Osteocyte (in vitro differentiated cells): ENCODE data around the gene RAMACL. TPM values are rescaled to one million over a fixed set of nuclear protein-coding genes. Genes with fewer than 3 reads are reported as not detected.
"Not testable (repeated sequence)": the region's sequence is repeated elsewhere in the genome, so short reads cannot be mapped to it uniquely, and the experiment has no call there.

Experiments
- DNase-seq: peaks from one replicate; pipeline ENCODE4 v3.0.0; 2021; ENCODE audit warnings: mixed read lengths; ENCODE audit not compliant: unreplicated experiment; ENCODE audit errors: extremely low spot score
- H3K27ac Mint-ChIP-seq: one replicate; pipeline ENCODE4 v1.8.0; 2021; ENCODE audit warnings: mild to moderate bottlenecking, mixed read lengths; ENCODE audit not compliant: unreplicated experiment
- H3K27me3 Mint-ChIP-seq: one replicate; pipeline ENCODE4 v1.8.0; 2021; ENCODE audit warnings: mixed read lengths; ENCODE audit not compliant: unreplicated experiment
- H3K36me3 Mint-ChIP-seq: one replicate; pipeline ENCODE4 v1.8.0; 2021; ENCODE audit warnings: mixed read lengths; ENCODE audit not compliant: unreplicated experiment
- H3K4me1 Mint-ChIP-seq: one replicate; pipeline ENCODE4 v1.8.0; 2021; ENCODE audit warnings: mixed read lengths; ENCODE audit not compliant: unreplicated experiment
- H3K4me3 Mint-ChIP-seq: one replicate; pipeline ENCODE4 v1.8.0; 2021; ENCODE audit warnings: mild to moderate bottlenecking, moderate library complexity, mixed read lengths; ENCODE audit not compliant: unreplicated experiment
- H3K9me3 Mint-ChIP-seq: one replicate; pipeline ENCODE4 v1.8.0; 2021; ENCODE audit warnings: mixed read lengths; ENCODE audit not compliant: unreplicated experiment
- long read RNA-seq: library from polyadenylated mRNA; unstranded; transcript quantifications from one replicate; pipeline ENCODE4 v2.0.0, GENCODE V29; 2021
- total RNA-seq: library from RNA; stranded (reverse); gene quantifications from 2 replicates; pipeline ENCODE4 v1.2.1, GENCODE V29; 2021
- TF ChIP-seq, protein P1 (sequence below): fragments of 200-600 bp; sonication (generic); IDR thresholded peaks from 2 replicates; pipeline ENCODE4 v1.5.0; 2021; ENCODE audit warnings: antibody characterized with exemption, mild to moderate bottlenecking, moderate library complexity

The RAMACL gene
- 2.5 and 3.6 TPM in 2 replicates for total RNA-seq
- long read RNA-seq: 0 reads

- peak; percentile 54 for DNase-seq
- TF ChIP-seq, protein P1, sequence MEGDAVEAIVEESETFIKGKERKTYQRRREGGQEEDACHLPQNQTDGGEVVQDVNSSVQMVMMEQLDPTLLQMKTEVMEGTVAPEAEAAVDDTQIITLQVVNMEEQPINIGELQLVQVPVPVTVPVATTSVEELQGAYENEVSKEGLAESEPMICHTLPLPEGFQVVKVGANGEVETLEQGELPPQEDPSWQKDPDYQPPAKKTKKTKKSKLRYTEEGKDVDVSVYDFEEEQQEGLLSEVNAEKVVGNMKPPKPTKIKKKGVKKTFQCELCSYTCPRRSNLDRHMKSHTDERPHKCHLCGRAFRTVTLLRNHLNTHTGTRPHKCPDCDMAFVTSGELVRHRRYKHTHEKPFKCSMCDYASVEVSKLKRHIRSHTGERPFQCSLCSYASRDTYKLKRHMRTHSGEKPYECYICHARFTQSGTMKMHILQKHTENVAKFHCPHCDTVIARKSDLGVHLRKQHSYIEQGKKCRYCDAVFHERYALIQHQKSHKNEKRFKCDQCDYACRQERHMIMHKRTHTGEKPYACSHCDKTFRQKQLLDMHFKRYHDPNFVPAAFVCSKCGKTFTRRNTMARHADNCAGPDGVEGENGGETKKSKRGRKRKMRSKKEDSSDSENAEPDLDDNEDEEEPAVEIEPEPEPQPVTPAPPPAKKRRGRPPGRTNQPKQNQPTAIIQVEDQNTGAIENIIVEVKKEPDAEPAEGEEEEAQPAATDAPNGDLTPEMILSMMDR: no peak
- H3K4me3 Mint-ChIP-seq: no peak within 1 kb of the TSS
- peaks cover 48% of the 10 kb centered on the region for H3K4me1 Mint-ChIP-seq
- H3K27ac Mint-ChIP-seq: peak within 1 kb of the TSS; percentile 44
- peaks cover 8% of the 10 kb centered on the region for H3K36me3 Mint-ChIP-seq
- no peaks in the 10 kb centered on the region for H3K27me3 Mint-ChIP-seq
- H3K9me3 Mint-ChIP-seq: no peaks in the 10 kb centered on the region
Observed at GRCh38 chr6:166586424-166587156, at the start of gene RAMACL. Gene RAMACL, minus strand, starts transcription at chr6:166586678. Its CDS starts 201 bp downstream, at chr6:166586477.

DNA sequence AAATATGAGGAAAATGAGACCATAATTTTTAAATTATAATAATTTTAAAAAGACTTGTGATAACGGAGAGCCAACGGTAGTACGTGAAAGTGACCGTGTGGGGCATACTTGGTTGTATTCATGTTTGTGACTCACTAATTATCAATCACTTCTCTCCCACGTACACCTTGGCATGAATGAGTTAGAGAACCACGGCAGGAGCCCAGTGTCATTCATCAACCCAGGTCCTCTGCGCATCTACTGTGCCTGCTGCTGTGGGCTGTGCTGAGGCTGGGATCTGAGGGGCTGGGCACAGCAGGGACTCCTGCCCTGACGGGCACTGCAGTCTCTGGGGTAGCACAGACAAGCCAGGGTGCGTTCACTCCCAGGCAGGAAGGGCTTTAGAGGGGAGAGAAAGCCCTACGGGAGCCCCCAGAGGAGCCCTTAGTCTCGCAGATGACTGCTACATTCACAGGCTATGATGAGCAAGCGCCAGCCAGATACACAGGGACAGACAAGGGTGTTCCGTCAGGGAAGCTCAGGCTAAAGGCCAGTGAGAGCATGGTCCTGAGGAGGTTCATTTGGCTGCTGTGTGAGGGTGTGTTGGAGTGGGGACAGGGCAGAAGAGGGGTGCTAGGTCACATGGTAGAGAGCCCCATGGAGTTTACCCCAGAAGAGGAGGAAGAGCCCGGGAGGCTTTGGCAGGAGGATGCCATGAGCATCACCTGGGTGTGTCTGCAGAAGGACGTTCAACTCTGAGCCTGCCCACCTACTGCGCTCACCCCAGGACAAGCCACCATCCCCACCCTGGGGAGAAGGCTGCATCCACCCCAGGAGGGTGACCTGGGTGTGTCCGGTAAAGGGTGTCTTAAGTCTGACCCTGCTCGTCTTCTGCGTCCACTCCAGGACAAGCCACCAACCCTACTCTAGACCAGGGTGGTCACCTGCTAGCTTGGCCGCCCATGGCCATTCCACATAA lies 48.8 kb upstream of the RAMACL start:
- TF ChIP-seq, protein P1: no peak
- Mint-ChIP-seq H3K9me3 (no peaks in the 10 kb centered on the region), H3K27me3 (peaks cover 3% of the 10 kb centered on the region), H3K36me3 (no peaks in the 10 kb centered on the region), H3K4me1 (peaks cover 8% of the 10 kb centered on the region), H3K4me3 (no peak overlapping the region), H3K27ac (no peak overlapping the region)
- no peak for DNase-seq

GRCh38 chr6:166634581-166634980 lies 48.1 kb upstream of the RAMACL start:
- H3K4me1 Mint-ChIP-seq, H3K4me3 Mint-ChIP-seq, H3K9me3 Mint-ChIP-seq, H3K36me3 Mint-ChIP-seq, H3K27me3 Mint-ChIP-seq, DNase-seq, H3K27ac Mint-ChIP-seq: not testable (repeated sequence)

DNA sequence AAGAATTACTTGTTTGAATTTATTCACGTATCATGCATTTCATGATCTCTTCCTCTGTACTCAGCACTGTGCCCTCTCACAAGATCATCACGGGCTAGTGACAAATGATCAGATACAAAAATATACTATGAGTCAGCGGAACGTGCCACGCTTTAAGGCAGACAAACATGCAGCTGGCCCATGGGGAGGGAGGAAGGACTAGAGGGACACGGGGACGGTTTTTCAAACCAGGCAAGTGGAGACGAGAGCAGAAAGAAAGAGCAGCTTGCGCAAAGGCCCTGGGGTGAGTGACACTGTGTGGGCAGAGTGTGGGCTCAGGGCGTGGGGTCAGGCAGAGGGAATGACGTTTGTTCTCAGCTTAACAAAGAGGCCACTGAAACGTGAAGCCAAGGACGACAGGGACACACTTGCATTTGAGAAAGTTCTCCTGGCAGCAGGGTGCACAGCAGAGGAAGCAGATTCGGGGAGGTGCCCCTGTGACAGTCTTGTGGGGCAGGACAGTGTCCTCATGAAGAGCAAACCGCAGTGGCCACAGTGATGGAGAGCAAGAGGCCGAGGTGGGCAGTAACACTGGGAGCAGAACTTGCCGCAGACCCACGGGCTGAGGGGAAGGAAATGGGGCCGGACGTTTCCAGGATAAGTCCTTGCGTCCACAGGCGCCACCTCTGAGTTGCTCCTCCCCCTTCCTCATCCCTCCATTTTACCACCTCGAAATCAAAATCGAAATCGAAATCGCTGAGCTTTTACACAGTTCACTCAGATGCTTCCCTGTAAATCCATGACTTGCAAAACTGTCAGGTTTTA lies 47.5 kb upstream of the RAMACL start:
- DNase-seq: no peak
- H3K4me3 Mint-ChIP-seq: no peak overlapping the region

DNA sequence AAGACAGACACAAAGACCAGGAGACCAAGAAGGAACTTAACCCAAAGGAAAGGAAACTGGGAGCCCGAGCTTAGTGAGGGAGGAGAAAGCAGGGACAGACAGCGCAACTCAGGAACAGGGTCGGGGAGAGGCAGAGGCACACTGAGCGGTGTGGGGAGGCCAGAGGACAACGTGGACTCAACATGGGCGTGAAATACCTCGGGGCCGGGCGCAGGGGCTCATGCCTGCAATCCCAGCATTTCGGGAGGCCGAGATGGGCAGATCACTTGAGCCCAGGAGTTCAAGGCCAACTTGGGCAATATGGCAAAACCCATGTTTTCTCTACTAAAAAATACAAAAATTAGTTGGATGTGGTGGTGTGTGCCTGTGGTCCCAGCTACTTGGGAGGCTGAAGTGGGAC lies 46.3 kb upstream of the RAMACL start:
- peaks cover 3% of the 10 kb centered on the region for H3K27me3 Mint-ChIP-seq
- H3K9me3 Mint-ChIP-seq: no peaks in the 10 kb centered on the region
- DNase-seq: no peak
- peaks cover 19% of the 10 kb centered on the region for H3K4me1 Mint-ChIP-seq
- H3K4me3 Mint-ChIP-seq: no peak overlapping the region
- H3K27ac Mint-ChIP-seq: peak overlapping the region; percentile 31
- TF ChIP-seq, protein P1: no peak
- H3K36me3 Mint-ChIP-seq: no peaks in the 10 kb centered on the region

More for the DNA sequence above, 47.5 kb upstream of the RAMACL start:
- H3K36me3 Mint-ChIP-seq: no peaks in the 10 kb centered on the region
- H3K27ac Mint-ChIP-seq: peak overlapping the region; percentile 11
- H3K4me1 Mint-ChIP-seq: peaks cover 11% of the 10 kb centered on the region
- H3K27me3 Mint-ChIP-seq: peaks cover 3% of the 10 kb centered on the region
- TF ChIP-seq, protein P1: no peak
- H3K9me3 Mint-ChIP-seq: no peaks in the 10 kb centered on the region
